Head of caudate nucleus (tissue), 42 donors: ENCODE results near the gene ZACN.
"Not testable (repeated sequence)": the region's sequence is repeated elsewhere in the genome, so short reads cannot be mapped to it uniquely, and the experiment has no call there.

Experiments
- DNase-seq, 42 donors: peaks; one replicate each; pipeline versions ENCODE4 v3.0.0 to v3.0.0-alpha.2; 2020 to 2021; ENCODE audit warnings: mixed read lengths in 7 of 42
- intact Hi-C: fragments of 100-400 bp; cut with DNase I; formaldehyde crosslinking; loops from one replicate; pipeline ENCODE4 v1.15.0; 2022

The ZACN gene

DNA sequence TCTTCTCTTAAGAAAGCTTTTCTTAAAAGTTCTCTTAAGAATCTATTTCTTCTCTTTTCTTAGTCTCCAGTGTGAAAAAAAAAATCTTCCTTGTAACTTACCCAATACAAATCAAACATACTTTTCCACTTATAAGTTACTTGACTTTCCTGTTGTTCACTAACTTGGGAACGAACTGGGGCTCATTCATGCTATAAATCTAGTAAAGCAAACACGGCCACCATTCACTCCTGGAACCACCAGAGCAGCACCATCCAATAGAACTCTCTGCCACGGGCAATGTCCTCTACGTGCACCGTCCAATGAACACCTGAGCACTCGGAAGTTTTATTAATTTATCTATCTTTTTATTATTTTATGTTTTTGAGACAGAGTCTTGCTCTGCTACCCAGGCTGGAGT, 27.4 kb upstream of the ZACN start:
- DNase-seq: no peak

DNA sequence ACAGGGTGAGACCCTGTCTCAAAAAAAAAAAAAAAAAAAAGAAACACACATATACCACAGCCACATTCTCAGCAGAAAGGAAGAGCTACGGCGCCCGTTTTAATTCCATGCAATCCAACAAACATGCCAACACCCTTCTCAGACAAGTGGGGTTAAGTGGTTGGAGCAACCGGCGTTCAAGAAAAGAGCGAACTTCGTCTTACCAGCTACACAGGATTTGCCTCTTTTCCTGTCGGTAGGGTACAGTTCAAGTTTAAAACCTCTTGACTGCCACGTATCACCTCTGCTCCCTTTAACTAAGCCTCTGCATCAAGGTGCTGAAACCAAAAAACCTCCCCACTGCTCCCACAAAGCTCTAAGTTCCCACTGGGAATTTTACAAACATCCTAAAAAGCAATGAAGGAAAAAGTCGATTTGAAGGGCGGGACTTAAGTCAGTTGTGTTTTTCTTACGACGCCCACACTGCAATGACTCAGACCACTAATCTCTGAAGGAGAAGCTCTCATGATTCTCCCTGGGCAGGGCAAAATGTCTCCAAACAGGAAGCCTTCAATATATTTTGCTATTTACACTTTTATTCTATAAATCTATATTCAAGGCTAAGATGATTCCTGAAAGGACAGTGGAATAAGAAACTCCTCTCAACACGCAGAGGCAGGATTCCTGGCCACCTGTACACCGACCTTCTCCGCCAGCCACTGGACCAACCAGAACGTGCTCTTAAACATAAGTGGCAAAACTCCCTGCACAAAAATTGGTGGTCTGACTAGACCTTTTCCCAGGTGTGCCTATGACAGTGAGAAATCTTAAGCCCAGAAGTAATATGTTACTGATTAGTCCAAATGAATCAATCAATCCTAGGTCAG, 25.5 kb upstream of the ZACN start:
- intact Hi-C loops: no loop called here
- peak in 14 of 42 donors; percentile 8 to 58 (median 30) for DNase-seq

More for the DNA sequence above, 27.4 kb upstream of the ZACN start:
- intact Hi-C loops: no loop called here

DNA sequence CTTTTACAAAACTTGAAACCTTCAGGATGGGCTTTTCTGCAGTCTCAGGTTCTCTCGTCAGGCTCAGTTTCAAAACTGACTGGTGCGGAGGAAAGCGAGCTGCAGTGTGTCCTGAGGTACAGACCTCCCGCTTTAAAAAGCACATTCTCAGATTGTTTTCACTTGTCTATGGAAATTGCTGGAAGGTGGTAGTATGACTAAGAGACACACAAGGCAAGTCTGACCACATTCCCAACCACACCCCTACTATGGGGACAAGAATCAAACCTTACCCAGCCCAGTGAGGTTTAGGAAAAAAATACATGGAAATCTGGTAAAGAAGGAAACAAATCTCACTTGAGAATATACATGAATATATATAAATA, 24.9 kb upstream of the ZACN start:
- intact Hi-C loops: no loop called here

DNA sequence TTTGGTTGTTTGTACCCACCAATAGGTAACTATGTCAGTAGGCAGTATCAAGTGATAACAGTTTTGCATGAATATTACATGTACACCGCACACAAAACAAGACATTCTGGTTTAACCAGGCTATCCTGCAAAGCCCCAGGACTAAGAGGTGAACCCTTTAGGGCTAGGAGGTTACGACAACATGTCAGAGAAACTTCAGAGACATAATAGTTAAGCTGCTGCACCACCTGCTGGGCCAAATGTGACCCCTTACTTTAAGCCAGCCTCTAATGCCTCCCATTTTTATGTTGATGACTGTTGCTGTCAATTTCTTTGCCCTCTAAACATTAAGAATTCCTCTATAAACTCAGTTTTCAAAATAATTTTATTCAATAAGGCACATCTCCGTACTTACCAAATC, 22.1 kb upstream of the ZACN start:
- no peak for DNase-seq
- intact Hi-C loops: no loop called here

More for the DNA sequence above, 24.9 kb upstream of the ZACN start:
- no peak for DNase-seq

DNA sequence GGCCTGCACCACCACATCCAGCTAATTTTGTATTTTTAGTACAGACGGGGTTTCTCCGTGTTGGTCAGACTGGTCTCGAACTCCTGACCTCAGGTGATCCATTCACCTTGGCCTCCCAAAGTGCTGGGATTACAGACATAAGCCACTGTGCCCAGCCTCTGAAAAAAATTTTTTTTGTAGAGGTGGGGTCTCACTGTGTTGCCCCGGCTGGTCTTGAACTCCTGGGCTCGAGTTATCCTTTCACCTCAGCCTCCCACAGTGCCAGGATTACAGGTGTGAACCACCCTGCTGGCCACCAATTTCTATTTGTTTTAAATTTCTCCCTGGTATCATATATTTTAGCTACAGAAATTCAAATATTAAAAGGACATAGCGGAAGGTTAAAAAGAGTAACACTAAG, 20.7 kb upstream of the ZACN start:
- DNase-seq, intact Hi-C loops: not testable (repeated sequence)

DNA sequence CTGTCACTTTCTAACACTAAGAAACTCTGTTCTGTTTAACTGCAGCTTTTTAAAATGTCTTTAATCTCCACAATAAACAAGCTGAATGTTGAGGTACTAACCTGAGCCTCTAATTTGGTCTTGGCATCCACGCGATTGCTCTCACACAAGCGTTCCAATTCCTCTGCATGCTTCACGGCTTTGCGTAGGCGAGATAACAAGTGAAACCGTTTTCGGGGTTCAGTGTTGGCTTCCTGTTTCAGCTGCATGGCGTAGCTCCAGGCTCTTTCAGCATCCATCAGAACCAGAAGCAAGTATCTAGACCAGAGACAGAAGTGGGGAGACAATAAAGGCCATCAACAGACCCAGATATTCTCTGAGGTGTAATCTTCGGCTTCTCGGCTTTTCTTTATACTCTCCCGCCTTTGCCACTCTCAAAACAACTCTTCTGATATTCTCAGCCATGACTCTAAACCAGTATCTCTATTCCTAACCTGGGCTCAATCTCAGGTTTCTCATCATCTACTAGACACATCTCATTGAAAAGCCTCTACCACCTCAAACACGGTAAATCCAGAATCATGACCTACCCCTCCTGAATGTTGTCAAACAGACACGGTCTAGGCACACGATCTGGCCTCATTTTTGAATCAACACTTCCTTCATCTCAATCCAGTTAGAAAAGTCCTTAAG, 15.0 kb upstream of the ZACN start:
- intact Hi-C loops: no loop called here
- no peak for DNase-seq

DNA sequence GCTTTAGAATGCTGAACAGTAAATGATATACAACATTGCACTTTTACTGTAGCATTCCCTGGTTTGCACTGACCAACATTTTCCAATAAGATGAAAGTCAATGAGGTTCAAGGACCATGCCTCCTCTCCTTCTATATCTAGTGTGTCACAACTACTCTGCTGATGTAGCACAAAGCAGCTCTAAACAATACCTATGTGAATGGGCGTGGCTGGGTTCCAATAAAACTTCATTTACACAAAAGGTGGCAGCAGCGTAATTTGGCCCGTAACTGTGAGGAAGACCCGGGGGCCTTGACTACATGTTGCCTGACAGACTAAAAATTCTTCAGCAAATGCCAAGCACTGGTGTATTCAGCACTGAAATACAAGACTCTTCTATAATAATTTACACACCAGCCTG, 13.2 kb upstream of the ZACN start:
- no peak for DNase-seq
- intact Hi-C loops: no loop called here

DNA sequence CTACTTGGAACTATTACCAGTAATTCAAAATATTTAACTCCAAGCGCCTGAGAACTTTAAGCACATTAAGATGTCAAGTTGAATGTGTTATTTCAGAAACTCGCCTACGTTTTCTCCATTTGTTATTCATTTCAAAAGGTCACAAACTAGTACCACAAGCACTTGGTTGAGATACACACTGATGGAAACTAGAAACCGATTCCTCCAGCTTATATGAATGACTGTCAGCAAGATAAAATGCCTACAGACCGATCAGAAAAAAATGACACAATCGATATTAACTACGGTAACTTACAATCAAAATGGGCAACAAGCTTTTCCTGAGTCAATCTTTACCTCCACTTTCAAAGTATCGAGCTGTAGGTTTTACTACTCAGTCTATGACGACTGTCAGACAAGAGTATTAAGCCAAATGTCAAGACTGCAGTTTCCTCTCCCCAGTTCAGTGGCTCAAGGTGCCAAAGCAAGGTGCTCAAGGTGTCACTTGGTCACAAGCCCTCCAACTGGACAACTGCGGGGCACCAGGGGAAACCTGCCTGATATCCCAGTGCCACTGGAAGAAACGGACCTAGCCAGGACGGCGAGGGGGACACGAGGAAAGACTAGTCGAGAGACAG, 7.3 kb upstream of the ZACN start:
- intact Hi-C loops: loop anchor here (1.0 kb wide), 1 partner anchor 32 kb away; the partner anchor contains the start of gene EXOC7
- DNase-seq: peak in 1 of 42 donors; percentile 15

DNA sequence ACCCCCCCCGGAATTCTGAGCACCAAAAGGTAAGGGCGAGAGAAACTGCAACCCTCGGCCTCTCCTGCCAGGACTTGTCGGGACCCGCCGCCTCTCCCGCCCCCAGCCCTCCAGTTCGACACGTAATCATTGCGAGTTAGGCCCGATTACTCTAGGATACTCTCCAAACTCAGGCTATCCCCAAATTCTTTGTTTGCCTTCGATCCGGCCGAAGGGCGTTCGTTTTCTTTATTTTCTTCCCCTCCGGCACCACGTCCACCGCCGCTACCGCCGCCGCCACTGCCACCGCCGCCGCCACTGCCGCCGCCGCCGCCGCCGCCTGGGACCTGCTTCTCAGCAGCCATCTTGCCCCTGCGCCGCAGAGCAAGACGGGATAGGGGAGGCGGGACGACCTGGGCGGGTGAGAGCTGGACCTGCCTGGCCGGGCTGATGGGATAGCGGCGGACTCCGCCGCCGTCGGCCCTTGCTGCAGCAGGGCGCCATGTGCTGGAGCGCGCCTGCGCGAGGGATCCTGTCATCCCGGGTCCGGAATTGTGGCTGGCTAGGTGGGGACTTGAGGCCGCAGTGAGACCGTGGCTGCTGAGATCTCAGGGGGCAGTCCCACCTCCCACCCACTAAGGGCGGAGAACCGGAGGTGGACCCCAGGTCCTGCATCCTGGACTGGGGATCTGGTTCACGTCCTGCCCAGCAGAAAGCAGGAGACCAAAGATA, 6.7 kb upstream of the ZACN start, which contains the start of gene SRP68:
Gene SRP68 (minus strand): TSS at position 370 of the 711 bp plus-strand sequence. CDS start 26 bp downstream, at position 344.
- peak; percentile 93 to 99 (median 98) for DNase-seq
- intact Hi-C loops: loop anchor here (1.0 kb wide), 1 partner anchor 31 kb away; the partner anchor contains the start of gene EXOC7

DNA sequence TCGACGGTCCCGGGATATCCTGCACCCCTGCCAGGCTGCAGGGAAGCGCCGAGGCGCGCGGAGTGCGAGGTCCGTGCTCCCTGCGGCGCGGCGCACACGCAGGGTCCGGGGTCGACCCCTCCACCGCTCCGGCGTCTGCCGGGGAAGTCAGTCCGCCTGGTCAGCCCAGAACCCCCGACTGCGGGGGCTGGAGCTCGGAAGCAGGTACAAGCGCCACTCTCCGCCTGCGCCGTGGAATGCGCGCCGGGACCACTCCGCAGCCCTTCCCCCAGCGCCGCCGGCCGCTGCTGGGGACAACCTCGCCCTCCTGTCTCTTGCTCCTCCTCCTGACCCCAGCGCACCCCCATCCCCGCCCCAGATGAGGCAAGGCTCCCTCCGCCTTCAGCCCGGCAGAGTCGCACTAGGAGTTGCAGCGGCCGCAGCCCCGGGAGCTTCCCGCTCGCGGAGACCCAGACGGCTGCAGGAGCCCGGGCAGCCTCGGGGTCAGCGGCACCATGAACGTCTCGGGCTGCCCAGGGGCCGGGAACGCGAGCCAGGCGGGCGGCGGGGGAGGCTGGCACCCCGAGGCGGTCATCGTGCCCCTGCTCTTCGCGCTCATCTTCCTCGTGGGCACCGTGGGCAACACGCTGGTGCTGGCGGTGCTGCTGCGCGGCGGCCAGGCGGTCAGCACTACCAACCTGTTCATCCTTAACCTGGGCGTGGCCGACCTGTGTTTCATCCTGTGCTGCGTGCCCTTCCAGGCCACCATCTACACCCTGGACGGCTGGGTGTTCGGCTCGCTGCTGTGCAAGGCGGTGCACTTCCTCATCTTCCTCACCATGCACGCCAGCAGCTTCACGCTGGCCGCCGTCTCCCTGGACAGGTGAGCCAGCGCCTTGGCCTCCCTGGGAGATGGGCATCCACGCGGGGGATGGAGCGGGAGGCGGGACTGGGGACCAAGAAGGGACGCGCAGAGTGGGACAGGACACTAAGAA, 4.3 kb upstream of the ZACN start, which contains the start of gene GALR2:
Gene GALR2 (plus strand): TSS at position 392 of the 974 bp plus-strand sequence. CDS start 103 bp downstream, at position 495.
- peak in 1 of 42 donors; percentile 14 for DNase-seq
- intact Hi-C loops: no loop called here

DNA sequence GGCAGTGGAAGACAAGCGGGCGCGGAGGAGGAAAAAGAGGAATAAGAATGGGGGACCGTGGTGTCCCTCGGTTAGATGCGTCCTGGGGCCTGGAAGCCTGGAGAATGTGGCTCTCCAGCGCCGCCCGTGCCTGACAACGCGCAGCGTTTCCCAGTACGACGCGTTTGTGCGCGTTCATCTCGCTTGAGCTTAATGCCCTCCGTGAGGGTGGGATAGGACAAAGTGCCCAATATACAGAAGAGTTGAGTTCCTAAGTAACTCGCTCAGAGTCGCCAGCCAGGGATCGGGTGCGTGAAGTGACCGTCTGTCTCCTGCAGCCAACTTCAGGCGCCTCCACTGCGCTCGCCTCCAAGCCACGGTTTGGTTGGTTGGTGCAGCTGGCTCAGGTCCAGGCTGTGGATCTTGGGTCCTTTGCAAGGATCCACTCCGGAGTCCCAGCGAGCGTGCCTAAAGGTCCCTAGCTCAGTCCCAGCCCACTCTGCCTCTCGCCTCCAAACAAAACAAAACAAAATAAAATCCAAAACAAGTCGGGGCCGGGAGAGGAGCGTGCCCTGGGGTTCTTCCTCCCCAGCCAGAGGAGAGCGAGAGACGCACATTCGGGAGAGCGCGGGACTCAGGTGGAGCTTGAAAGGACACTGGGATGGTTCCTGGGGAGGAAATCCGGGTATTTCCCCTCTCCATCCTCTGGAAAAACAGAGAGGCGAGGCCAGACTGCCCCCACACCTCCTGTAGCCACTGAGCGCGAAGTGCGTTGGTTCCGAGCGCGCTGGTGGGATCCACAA, 3.4 kb upstream of the ZACN start:
- peak in 3 of 42 donors; percentile 18 to 56 (median 30) for DNase-seq
- intact Hi-C loops: no loop called here

DNA sequence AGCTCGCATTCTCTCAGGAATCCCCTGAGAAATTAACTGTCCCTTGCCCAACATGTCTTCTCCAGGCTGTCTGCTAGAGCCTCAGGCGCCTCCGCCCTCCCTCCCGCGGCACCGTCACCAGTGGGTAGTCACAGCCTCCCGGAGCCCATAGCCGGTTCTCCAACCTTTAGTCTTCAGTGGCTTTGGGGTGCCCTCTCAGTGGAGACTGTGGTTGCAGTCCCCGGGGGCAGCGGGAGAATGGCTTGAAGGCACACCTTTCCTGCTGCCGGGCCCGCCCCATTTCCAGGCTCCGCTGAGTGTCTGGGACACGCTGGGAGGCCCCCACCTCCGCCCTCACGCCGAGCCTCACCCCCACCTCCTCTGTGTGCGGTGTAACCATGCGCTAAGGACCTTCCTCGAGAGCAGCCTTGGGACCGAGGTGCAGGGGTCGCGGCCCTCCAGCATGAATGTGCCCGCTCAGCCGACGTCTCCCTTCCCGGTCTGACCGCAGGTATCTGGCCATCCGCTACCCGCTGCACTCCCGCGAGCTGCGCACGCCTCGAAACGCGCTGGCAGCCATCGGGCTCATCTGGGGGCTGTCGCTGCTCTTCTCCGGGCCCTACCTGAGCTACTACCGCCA, 2.7 kb upstream of the ZACN start:
- intact Hi-C loops: no loop called here
- peak in 1 of 42 donors; percentile 11 for DNase-seq

DNA sequence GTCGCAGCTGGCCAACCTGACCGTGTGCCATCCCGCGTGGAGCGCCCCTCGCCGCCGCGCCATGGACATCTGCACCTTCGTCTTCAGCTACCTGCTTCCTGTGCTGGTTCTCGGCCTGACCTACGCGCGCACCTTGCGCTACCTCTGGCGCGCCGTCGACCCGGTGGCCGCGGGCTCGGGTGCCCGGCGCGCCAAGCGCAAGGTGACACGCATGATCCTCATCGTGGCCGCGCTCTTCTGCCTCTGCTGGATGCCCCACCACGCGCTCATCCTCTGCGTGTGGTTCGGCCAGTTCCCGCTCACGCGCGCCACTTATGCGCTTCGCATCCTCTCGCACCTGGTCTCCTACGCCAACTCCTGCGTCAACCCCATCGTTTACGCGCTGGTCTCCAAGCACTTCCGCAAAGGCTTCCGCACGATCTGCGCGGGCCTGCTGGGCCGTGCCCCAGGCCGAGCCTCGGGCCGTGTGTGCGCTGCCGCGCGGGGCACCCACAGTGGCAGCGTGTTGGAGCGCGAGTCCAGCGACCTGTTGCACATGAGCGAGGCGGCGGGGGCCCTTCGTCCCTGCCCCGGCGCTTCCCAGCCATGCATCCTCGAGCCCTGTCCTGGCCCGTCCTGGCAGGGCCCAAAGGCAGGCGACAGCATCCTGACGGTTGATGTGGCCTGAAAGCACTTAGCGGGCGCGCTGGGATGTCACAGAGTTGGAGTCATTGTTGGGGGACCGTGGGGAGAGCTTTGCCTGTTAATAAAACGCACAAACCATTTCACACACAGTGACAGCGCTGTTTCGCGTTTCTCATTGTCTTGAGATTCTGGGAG, 2.0 kb upstream of the ZACN start:
- peak in 2 of 42 donors; percentile 17 to 39 for DNase-seq

DNA sequence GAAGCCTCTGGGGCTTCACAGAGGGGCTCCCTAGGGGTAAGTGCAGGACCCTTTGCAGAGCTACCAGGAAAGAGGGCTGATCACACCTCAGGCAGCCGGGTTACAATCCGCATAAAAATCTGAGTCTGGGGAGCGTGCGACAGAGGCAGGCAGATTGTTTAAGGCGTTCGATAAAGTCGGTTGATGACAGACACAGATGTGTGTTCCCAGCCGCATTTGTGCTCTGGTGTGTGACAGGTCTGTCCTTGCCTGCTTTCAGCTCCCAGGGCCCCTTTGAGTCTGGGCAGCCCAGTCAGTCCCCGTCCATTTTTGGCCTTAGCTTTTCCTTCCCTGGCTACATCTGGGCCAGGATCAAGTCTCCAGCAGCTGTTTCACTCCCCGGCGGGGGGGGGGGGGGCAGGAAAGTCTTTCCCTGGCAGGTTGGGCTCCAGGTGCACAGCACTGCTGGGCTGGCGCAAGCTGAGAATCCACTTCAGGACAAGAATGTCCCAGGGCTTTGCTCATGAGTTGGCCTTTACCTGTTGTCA, 1.3 kb upstream of the ZACN start:
- intact Hi-C loops: no loop called here

More for the DNA sequence above, 2.0 kb upstream of the ZACN start:
- intact Hi-C loops: no loop called here

DNA sequence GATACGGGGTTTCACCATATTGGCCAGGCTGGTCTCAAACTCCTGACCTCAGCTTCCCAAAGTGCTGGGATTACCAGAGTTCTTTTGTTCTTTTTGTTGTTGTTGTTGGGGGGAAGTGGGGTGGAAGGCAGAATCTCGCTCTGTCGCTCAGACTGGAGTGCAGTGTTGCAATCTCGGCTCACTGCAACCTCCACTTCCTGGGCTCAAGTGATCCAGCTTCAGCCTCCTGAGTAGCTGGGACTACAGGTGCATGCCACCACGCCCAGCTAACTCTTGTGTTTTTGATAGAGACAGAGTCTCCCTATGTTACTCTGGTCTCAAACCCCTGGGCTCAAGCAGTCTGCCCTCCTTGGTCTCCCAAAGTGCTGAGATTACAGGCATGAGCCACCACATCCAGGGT, 612 bp upstream of the ZACN start:
- intact Hi-C loops: not testable (repeated sequence)
- peak in 2 of 42 donors; percentile 3 to 15 for DNase-seq

More for the DNA sequence above, 1.3 kb upstream of the ZACN start:
- DNase-seq: peak in 1 of 42 donors; percentile 7
